ENCODE results near the gene MYO3B.

MYO3B gene

GRCh38 chr2:170446078-170446477, 268.1 kb downstream of the MYO3B start:
- H3K9me3 ChIP-seq (ENCODE audit: insufficient read depth, low read length) = 0 out of 2 replicates have a peak, but pooled peaks cover 5% of the 10 kb centered on the region

GRCh38 chr2:170449034-170449433, 271.1 kb downstream of the MYO3B start:
- Histone ChIP-seq H3K9me3 (ENCODE audit: insufficient read depth, low read length) (0 out of 2 replicates have a peak, but pooled peaks cover 5% of the 10 kb centered on the region), H3K36me3 (replicated peaks; ENCODE audit: low read depth, low read length) (no peaks in the 10 kb centered on the region), H3K9ac (ENCODE audit: low read length) (no peak overlapping the region), H3K79me2 (ENCODE audit: low read length) (no peaks in the 10 kb centered on the region), H3K4me3 (ENCODE audit: low read length) (no peak overlapping the region), H2AFZ (ENCODE audit: low read depth, low read length) (no peak overlapping the region), H3K4me2 (ENCODE audit: low read length) (no peak overlapping the region), H3K4me1 (ENCODE audit: low read length) (no peaks in the 10 kb centered on the region), H4K20me1 (ENCODE audit: insufficient read depth, low read length) (no peaks in the 10 kb centered on the region), H3K27ac (ENCODE audit: low read length) (no peak overlapping the region), H3K27me3 (ENCODE audit: low read depth, low read length) (no peaks in the 10 kb centered on the region)
- TF ChIP-seq CTCF (IDR thresholded peaks at IDR 0.05; ENCODE audit: low read depth, low read length) (no peak), EZH2phosphoT487 (IDR thresholded peaks at IDR 0.05; ENCODE audit: low read depth) (no peak)

More at GRCh38 chr2:170446078-170446477, 268.1 kb downstream of the MYO3B start:
- Histone ChIP-seq H3K27ac (ENCODE audit: low read length) (no peak overlapping the region), H3K27me3 (ENCODE audit: low read depth, low read length) (no peaks in the 10 kb centered on the region), H3K4me1 (ENCODE audit: low read length) (no peaks in the 10 kb centered on the region), H4K20me1 (ENCODE audit: insufficient read depth, low read length) (no peaks in the 10 kb centered on the region), H3K79me2 (ENCODE audit: low read length) (no peaks in the 10 kb centered on the region), H3K4me2 (ENCODE audit: low read length) (no peak overlapping the region), H3K9ac (ENCODE audit: low read length) (no peak overlapping the region), H3K4me3 (ENCODE audit: low read length) (no peak overlapping the region), H2AFZ (ENCODE audit: low read depth, low read length) (no peak overlapping the region), H3K36me3 (replicated peaks; ENCODE audit: low read depth, low read length) (no peaks in the 10 kb centered on the region)
- TF ChIP-seq EZH2phosphoT487 (IDR thresholded peaks at IDR 0.05; ENCODE audit: low read depth) (no peak), CTCF (IDR thresholded peaks at IDR 0.05; ENCODE audit: low read depth, low read length) (no peak)

- Histone ChIP-seq H3K4me3 (ENCODE audit: low read length) (no peak overlapping the region), H3K4me2 (ENCODE audit: low read length) (no peak overlapping the region), H3K9ac (ENCODE audit: low read length) (no peak overlapping the region), H3K79me2 (ENCODE audit: low read length) (no peaks in the 10 kb centered on the region), H3K27me3 (ENCODE audit: low read depth, low read length) (no peaks in the 10 kb centered on the region), H4K20me1 (ENCODE audit: insufficient read depth, low read length) (no peaks in the 10 kb centered on the region), H3K4me1 (ENCODE audit: low read length) (no peaks in the 10 kb centered on the region), H3K9me3 (ENCODE audit: insufficient read depth, low read length) (no peaks in the 10 kb centered on the region), H3K27ac (ENCODE audit: low read length) (no peak overlapping the region), H2AFZ (ENCODE audit: low read depth, low read length) (no peak overlapping the region), H3K36me3 (replicated peaks; ENCODE audit: low read depth, low read length) (no peaks in the 10 kb centered on the region)
- no peak for TF ChIP-seq CTCF (IDR thresholded peaks at IDR 0.05; ENCODE audit: low read depth, low read length)
- no peak for TF ChIP-seq EZH2phosphoT487 (IDR thresholded peaks at IDR 0.05; ENCODE audit: low read depth)
These were observed 276.8 kb downstream of the MYO3B start for GRCh38 chr2:170454471-170455372.

GRCh38 chr2:170455617-170456426, 277.9 kb downstream of the MYO3B start:
- Histone ChIP-seq H3K27me3 (ENCODE audit: low read depth, low read length) (no peaks in the 10 kb centered on the region), H3K4me1 (ENCODE audit: low read length) (no peaks in the 10 kb centered on the region), H3K79me2 (ENCODE audit: low read length) (no peaks in the 10 kb centered on the region), H3K9ac (ENCODE audit: low read length) (no peak overlapping the region), H3K9me3 (ENCODE audit: insufficient read depth, low read length) (no peaks in the 10 kb centered on the region), H3K36me3 (replicated peaks; ENCODE audit: low read depth, low read length) (no peaks in the 10 kb centered on the region), H3K4me2 (ENCODE audit: low read length) (no peak overlapping the region), H2AFZ (ENCODE audit: low read depth, low read length) (no peak overlapping the region), H3K27ac (ENCODE audit: low read length) (no peak overlapping the region), H4K20me1 (ENCODE audit: insufficient read depth, low read length) (no peaks in the 10 kb centered on the region), H3K4me3 (ENCODE audit: low read length) (no peak overlapping the region)
- TF ChIP-seq EZH2phosphoT487 (IDR thresholded peaks at IDR 0.05; ENCODE audit: low read depth) (no peak), CTCF (IDR thresholded peaks at IDR 0.05; ENCODE audit: low read depth, low read length) (no peak)
